ENCODE data around the gene PPP5C. TPM values are rescaled to one million over a fixed set of nuclear protein-coding genes. Genes with fewer than 3 reads are reported as not detected.

The PPP5C gene
- 203 and 276 TPM in 2 replicates for total RNA-seq (2011; cell fraction: chromatin; rRNA removed; ENCODE audit: low replicate concordance)
- total RNA-seq (2011; cell fraction: nucleolus; rRNA removed), result 178 and 192 TPM in 2 replicates
- 188 and 196 TPM in 2 replicates for total RNA-seq (2011; cell fraction: nucleoplasm; rRNA removed)
- total RNA-seq (2014; rRNA removed), result 109 and 143 TPM in 2 replicates
- total RNA-seq (2014; rRNA removed; fragmentation: Illumina TruSeq; extraction: Trizol), result 60.3 and 69.4 TPM in 2 replicates
- total RNA-seq (2015; rRNA removed; fragmentation: Illumina TruSeq; extraction: Trizol), result 86.3 and 88.6 TPM in 2 replicates
- 99.9 and 108 TPM in 2 replicates for total RNA-seq (2021)
- 131 and 136 TPM in 2 replicates for polyA plus RNA-seq (2011; rRNA removed)
- 165 and 193 TPM in 2 replicates for polyA plus RNA-seq (2011; cell fraction: cytosol; rRNA removed)
- 282 and 334 TPM in 2 replicates for polyA plus RNA-seq (2011; cell fraction: nucleus; rRNA removed)
- polyA plus RNA-seq (2012), result 81.0 and 88.2 TPM in 2 replicates
- polyA plus RNA-seq (2014; fragmentation: Illumina TruSeq; extraction: Trizol), result 163 and 166 TPM in 2 replicates
- 1 to 10 TPM; 1.9 to 4.9 TPM for polyA plus RNA-seq (2014; fragmentation: Nextera tagmentation; extraction: Ambion mirVana)
- 134 and 145 TPM in 2 replicates for polyA plus RNA-seq (2014; rRNA removed)
- polyA minus RNA-seq (2011; rRNA and poly(A)+ RNA removed), result 119 and 149 TPM in 2 replicates
- polyA minus RNA-seq (2011; cell fraction: cytosol; rRNA and poly(A)+ RNA removed), result 72.9 and 88.8 TPM in 2 replicates
- 84.4 and 101 TPM in 2 replicates for polyA minus RNA-seq (2011; cell fraction: nucleus; rRNA and poly(A)+ RNA removed)
- percentile 78 among the genes with signal in this experiment for Bru-seq, nascent RNA
- percentile 83 among the genes with signal in this experiment for BruChase-seq, experiment 1, labeled RNA remaining after a 2-hour chase
- BruChase-seq, experiment 2, labeled RNA remaining after a 6-hour chase, result percentile 85 among the genes with signal in this experiment
- long read RNA-seq, experiment 1, transcript PPP5C-201 (13 exons, 2,109 nt), result major isoform, 199 of 356 reads
- long read RNA-seq, experiment 1, transcript PPP5C-202 (12 exons, 1,929 nt), result minor isoform, 28 of 356 reads
- long read RNA-seq, experiment 1, transcript PPP5C-213 (3 exons, 1,215 nt), result minor isoform, 11 of 356 reads
- long read RNA-seq, experiment 1, partial matches to known transcripts, result 95 of 356 reads
- long read RNA-seq, experiment 1, other reads (novel, unspliced or antisense), result 18 of 356 reads
- long read RNA-seq, experiment 2, transcript PPP5C-201 (13 exons, 2,109 nt), result major isoform, 35 of 70 reads
- long read RNA-seq, experiment 2, transcript PPP5C-202 (12 exons, 1,929 nt), result minor isoform, 8 of 70 reads
- long read RNA-seq, experiment 2, partial matches to known transcripts, result 11 of 70 reads
- long read RNA-seq, experiment 2, other reads (novel, unspliced or antisense), result 12 of 70 reads
- long read RNA-seq, experiment 3, transcript PPP5C-202 (12 exons, 1,929 nt), result minor isoform, 17 of 117 reads
- long read RNA-seq, experiment 3, transcript PPP5C-201 (13 exons, 2,109 nt), result major isoform, 81 of 117 reads
- long read RNA-seq, experiment 3, partial matches to known transcripts, result 7 of 117 reads
- long read RNA-seq, experiment 3, other reads (novel, unspliced or antisense), result 8 of 117 reads

- Histone ChIP-seq H3K36me3 (ENCODE audit: control insufficient read depth, insufficient read depth, low read length) (peaks cover 33% of the 10 kb centered on the region; the same call in 2 of the 3 replicates), H3K9ac (ENCODE audit: insufficient read depth in 1 of 2, low read depth in 2 of 2, low read length in 2 of 2) (peak within 1 kb of the TSS; percentile 95 to 97), H3K9me1 (ENCODE audit: control insufficient read depth, insufficient read depth, low read length) (peaks cover 3% of the 10 kb centered on the region), H3K79me2 (ENCODE audit: control insufficient read depth, insufficient read depth, low read length) (peaks cover 51% of the 10 kb centered on the region), H3K4me2 (ENCODE audit: insufficient read depth, low read length) (peak within 1 kb of the TSS; percentile 97), H2AFZ (ENCODE audit: low read depth, low read length) (peak within 1 kb of the TSS; percentile 100), H4K20me1 (replicated peaks; ENCODE audit: control insufficient read depth, insufficient read depth, low read length) (peaks cover 9% of the 10 kb centered on the region; the same call in 1 of the 2 replicates), H3K27me3 (ENCODE audit: control insufficient read depth in 2 of 2, insufficient read depth in 2 of 2, low read length in 2 of 2) (peaks cover 0 to 7% of the 10 kb centered on the region in 2 experiments; a peak in 2 of 5 replicates), H3K4me3 (peak within 1 kb of the TSS; percentile 100), H3K4me1 (replicated peaks in 1 of 2; ENCODE audit: control insufficient read depth in 2 of 2, insufficient read depth in 2 of 2, low read length in 2 of 2) (peaks cover 25 to 36% of the 10 kb centered on the region in 2 experiments; a peak in 4 of 5 replicates), H3K27ac (ENCODE audit: extremely low read depth, low read depth, low read length) (peak within 1 kb of the TSS; percentile 78), H3K9me3 (replicated peaks; ENCODE audit: control insufficient read depth, insufficient read depth, low read depth, low read length) (no peaks in the 10 kb centered on the region)
- ChIA-PET CTCF (ENCODE audit: low intra/inter-chr PET ratio) (interaction anchor here (0.8 kb wide), 1 partner anchor 167 kb away, joined by 3 read pairs; no protein-coding TSS in a partner anchor), POLR2A (interaction anchor here (0.6 to 1.0 kb wide), 2 partner anchors 18 to 19 kb away, joined by 3 to 5 read pairs; no protein-coding TSS in a partner anchor)
- TSS peak; percentile 72 for BruUV-seq (replicated peaks)
- DNase-seq (ENCODE audit: extremely low read depth in 1 of 4, low spot score in 3 of 4) (peak; percentile 97 to 98 (median 98)), FAIRE-seq (peak; percentile 88), ATAC-seq (peak; percentile 91)
- intact Hi-C loops (cut with micrococcal nuclease) (no loop called here), in situ Hi-C loops (cut with MboI) (no loop called here)
- 0% methylated on average over 50 of the region's 62 CpGs for WGBS (ENCODE audit: insufficient coverage, low coverage, missing lambda C conversion rate)
- no peak for TF ChIP-seq DIDO1 (tag; IDR thresholded peaks at IDR 0.05; ENCODE audit: low read depth)
- TF ChIP-seq CBFB (CRISPR knock-in tag; IDR thresholded peaks at IDR 0.05), result no peak
- no peak for TF ChIP-seq U2AF1 (optimal IDR thresholded peaks at IDR 0.05; ENCODE audit: low read depth, low read length)
- peak; percentile 18 for TF ChIP-seq TCF7 (IDR thresholded peaks at IDR 0.05; ENCODE audit: borderline replicate concordance)
- no peak; the same call in 1 of the 2 replicates for TF ChIP-seq NCOR1 (IDR thresholded peaks at IDR 0.05)
- peak; percentile 14 to 43; a peak in 2 of 4 replicates for TF ChIP-seq RAD21 (CRISPR knock-in tag; conservative IDR thresholded peaks at IDR 0.05 in 1 of 2, IDR thresholded peaks at IDR 0.05 in 1 of 2)
- TF ChIP-seq CCNT2 (IDR thresholded peaks at IDR 0.05; ENCODE audit: borderline replicate concordance, extremely low read depth, insufficient read length, low read depth, low read length), result peak; percentile 13
- TF ChIP-seq AFF4 (CRISPR knock-in tag; IDR thresholded peaks at IDR 0.05), result peak; percentile 54
- peak; percentile 21 for TF ChIP-seq ESRRA (IDR thresholded peaks at IDR 0.05; ENCODE audit: borderline replicate concordance, low read depth)
- no peak for TF ChIP-seq ZNF584 (CRISPR knock-in tag; IDR thresholded peaks at IDR 0.05; ENCODE audit: low read depth)
Measured at GRCh38 chr19:46346821-46347571, at the start of gene PPP5C. Gene PPP5C, plus strand, starts transcription at chr19:46347087. Its CDS starts 10 bp downstream, at chr19:46347097.
